ENCODE measurements around the gene CDCA5. TPM values are rescaled to one million over a fixed set of nuclear protein-coding genes. Genes with fewer than 3 reads are reported as not detected.

The CDCA5 gene
- polyA plus RNA-seq, 1 of the 3 experiments (the other 2 are of a cell fraction) = 16.3 TPM

- TF ChIP-seq, protein P1, sequence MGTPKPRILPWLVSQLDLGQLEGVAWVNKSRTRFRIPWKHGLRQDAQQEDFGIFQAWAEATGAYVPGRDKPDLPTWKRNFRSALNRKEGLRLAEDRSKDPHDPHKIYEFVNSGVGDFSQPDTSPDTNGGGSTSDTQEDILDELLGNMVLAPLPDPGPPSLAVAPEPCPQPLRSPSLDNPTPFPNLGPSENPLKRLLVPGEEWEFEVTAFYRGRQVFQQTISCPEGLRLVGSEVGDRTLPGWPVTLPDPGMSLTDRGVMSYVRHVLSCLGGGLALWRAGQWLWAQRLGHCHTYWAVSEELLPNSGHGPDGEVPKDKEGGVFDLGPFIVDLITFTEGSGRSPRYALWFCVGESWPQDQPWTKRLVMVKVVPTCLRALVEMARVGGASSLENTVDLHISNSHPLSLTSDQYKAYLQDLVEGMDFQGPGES (IDR thresholded peaks at IDR 0.05; ENCODE audit: low read depth, low read length) = no peak
- peak; percentile 94; the same call in 1 of the 2 replicates for TF ChIP-seq SIN3A (IDR thresholded peaks at IDR 0.05; ENCODE audit: borderline replicate concordance, low read depth, low read length)
These were observed 38.2 kb upstream of the CDCA5 start, which contains the start of the genes FAU and MRPL49 (continued) for GRCh38 chr11:65121865-65122696.

DNA sequence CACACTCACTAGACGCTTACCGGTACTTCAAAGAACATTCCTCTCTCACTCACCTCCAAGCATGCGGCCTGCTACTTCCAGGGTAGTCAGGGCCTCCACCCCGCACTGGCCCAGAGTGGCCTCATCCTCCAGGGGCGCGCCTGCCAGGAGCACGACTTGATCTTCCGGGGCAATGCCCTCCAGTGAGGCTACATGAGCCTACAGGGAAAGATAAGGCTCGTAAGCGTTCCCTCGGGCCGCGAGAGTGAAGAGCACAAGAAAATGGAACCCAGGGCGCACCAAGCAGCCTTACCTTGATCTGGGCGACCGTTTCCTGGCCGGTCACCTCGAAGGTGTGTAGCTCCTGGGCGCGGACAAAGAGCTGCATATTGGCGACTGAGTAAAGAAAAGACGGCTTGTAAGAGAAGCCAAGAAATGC is 37.6 kb upstream of the CDCA5 start:
- CTCF ChIA-PET = interaction anchor here (1.3 to 3.3 kb wide), 5 partner anchors 10 to 107 kb away, joined by 4 to 47 read pairs (median 9); partner anchors contain the start of genes ARL2, CAPN1, SYVN1 and TM7SF2
- Histone ChIP-seq H3K27me3 (ENCODE audit: insufficient read depth) (no peaks in the 10 kb centered on the region), H4K20me1 (ENCODE audit: insufficient read depth) (no peaks in the 10 kb centered on the region), H3K9me2 (no peaks in the 10 kb centered on the region), H3F3A (replicated peaks; ENCODE audit: insufficient read depth) (peaks cover 29% of the 10 kb centered on the region), H3K4me3 (ENCODE audit: low read depth in 2 of 2, low read length in 1 of 2) (peak overlapping the region; percentile 89 to 91), H3K36me3 (replicated peaks in 1 of 2; ENCODE audit: control insufficient read depth in 1 of 2, insufficient read depth in 2 of 2, low read length in 1 of 2) (peaks cover 35 to 41% of the 10 kb centered on the region in 2 experiments), H2AFZ (ENCODE audit: low read depth) (no peak overlapping the region), H3K27ac (ENCODE audit: low read depth in 2 of 2, low read length in 1 of 2) (peak overlapping the region; percentile 77 to 81; a peak in 3 of 4 replicates), H3K9ac (peak overlapping the region; percentile 89), H3K9me3 (no peaks in the 10 kb centered on the region), H3K4me2 (peak overlapping the region; percentile 93), H3K4me1 (ENCODE audit: control insufficient read depth in 1 of 2, insufficient read depth in 2 of 2, low read depth in 1 of 2, low read length in 1 of 2) (peaks cover 15 to 16% of the 10 kb centered on the region in 2 experiments; a peak in 3 of 4 replicates), H3K79me2 (ENCODE audit: insufficient read depth) (peaks cover 62% of the 10 kb centered on the region)
- POLR2A ChIA-PET = interaction anchor here (0.9 to 2.0 kb wide), 8 partner anchors 9 to 243 kb away, joined by 3 to 22 read pairs (median 8); partner anchors contain the start of genes CAPN1, EHD1, SYVN1 and TM7SF2
- no peak for DNase-seq
- 1% methylated on average over 19 of the region's 22 CpGs for WGBS (ENCODE audit: low lambda C conversion rate)
- TF ChIP-seq, protein P2, sequence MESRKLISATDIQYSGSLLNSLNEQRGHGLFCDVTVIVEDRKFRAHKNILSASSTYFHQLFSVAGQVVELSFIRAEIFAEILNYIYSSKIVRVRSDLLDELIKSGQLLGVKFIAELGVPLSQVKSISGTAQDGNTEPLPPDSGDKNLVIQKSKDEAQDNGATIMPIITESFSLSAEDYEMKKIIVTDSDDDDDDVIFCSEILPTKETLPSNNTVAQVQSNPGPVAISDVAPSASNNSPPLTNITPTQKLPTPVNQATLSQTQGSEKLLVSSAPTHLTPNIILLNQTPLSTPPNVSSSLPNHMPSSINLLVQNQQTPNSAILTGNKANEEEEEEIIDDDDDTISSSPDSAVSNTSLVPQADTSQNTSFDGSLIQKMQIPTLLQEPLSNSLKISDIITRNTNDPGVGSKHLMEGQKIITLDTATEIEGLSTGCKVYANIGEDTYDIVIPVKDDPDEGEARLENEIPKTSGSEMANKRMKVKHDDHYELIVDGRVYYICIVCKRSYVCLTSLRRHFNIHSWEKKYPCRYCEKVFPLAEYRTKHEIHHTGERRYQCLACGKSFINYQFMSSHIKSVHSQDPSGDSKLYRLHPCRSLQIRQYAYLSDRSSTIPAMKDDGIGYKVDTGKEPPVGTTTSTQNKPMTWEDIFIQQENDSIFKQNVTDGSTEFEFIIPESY (IDR thresholded peaks at IDR 0.05; ENCODE audit: borderline replicate concordance, low read depth) = no peak
- no peak for TF ChIP-seq PBX3 (IDR thresholded peaks at IDR 0.05)
- TF ChIP-seq JUND (IDR thresholded peaks at IDR 0.05) = no peak
- TF ChIP-seq, protein P1 (IDR thresholded peaks at IDR 0.05; ENCODE audit: low read depth, low read length) = no peak
- TF ChIP-seq MEF2A (IDR thresholded peaks at IDR 0.05; ENCODE audit: borderline replicate concordance, low read depth) = no peak
- TF ChIP-seq FOXJ3 (CRISPR knock-in tag; IDR thresholded peaks at IDR 0.05) = no peak
- no peak for TF ChIP-seq EZH2phosphoT487 (IDR thresholded peaks at IDR 0.05; ENCODE audit: borderline replicate concordance, low read depth)
- no peak for TF ChIP-seq TEAD4 (IDR thresholded peaks at IDR 0.05; ENCODE audit: borderline replicate concordance, insufficient read depth)
- no peak for TF ChIP-seq RCOR1 (IDR thresholded peaks at IDR 0.05; ENCODE audit: low read length)

Measured in SK-N-SH (cell line).